Activated CD4-positive, alpha-beta T cell treated with anti-CD3 and anti-CD28 coated beads for 24 hours (primary cell): ENCODE measurements around the gene PTPRE.
A peak's percentile ranks its signal among the peaks of the same experiment; 100 is the strongest.

Source experiments
- DNase-seq, 2 donors: peaks; one replicate each; pipeline ENCODE4 v3.0.0-alpha.2; 2020; ENCODE audit warnings: low read depth in 2 of 2

Gene PTPRE

DNA sequence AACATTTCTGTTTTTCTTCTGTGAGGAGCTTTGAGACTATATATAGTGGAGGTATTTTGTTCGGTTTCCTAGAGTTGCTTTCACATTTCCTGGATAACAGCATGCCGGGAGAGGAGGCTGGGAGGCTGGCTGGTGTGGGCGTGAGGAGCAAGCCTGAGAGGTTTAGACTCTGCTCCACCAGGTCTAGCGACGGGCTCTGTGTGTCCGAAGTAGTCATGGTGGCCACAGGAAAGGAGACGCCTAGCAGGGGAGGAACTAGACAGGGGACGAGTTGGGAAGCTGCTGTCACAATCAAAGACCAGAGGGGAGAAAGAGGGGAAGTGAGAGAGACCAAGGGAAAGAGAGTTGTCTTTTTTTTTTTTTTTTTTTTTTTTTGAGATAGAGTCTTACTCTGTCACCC is 19.6 kb downstream of the PTPRE start:
- DNase-seq = no peak

DNA sequence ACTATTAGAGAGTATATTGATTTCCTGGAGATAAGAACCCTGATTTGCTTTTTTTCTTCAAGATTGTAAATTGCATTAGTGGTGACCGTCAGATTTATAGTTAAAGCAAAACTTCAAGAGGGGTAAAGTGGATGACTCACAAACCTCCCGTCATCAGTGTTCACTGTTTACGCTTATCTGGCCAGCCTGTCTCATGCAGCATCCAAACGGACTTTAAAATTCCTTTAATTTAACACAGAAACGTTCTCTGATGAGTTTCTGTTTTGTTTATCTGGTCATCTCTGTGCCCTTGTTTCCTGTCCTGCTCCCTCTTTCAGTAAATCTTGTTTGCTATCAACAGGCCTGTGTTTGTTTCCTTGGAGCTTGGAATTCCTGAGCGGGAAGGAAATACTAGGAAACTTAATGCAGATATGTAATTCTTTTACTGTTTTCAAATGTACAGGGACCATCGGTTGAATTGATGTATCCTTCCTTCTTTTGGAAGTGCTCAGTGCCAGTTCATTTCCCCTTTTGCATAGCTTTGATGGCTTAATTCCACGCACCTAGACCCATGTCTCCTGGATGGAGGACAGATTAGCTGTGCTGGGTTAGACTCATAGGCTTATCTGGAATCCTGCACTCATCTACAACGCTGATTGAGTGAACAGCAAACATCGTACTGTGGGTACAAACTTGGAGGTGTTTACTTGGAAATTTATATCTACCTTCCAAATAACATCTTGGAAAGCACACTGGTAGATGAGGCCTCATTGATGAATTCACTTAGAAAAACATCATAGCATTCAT is 21.3 kb downstream of the PTPRE start:
- no peak for DNase-seq

DNA sequence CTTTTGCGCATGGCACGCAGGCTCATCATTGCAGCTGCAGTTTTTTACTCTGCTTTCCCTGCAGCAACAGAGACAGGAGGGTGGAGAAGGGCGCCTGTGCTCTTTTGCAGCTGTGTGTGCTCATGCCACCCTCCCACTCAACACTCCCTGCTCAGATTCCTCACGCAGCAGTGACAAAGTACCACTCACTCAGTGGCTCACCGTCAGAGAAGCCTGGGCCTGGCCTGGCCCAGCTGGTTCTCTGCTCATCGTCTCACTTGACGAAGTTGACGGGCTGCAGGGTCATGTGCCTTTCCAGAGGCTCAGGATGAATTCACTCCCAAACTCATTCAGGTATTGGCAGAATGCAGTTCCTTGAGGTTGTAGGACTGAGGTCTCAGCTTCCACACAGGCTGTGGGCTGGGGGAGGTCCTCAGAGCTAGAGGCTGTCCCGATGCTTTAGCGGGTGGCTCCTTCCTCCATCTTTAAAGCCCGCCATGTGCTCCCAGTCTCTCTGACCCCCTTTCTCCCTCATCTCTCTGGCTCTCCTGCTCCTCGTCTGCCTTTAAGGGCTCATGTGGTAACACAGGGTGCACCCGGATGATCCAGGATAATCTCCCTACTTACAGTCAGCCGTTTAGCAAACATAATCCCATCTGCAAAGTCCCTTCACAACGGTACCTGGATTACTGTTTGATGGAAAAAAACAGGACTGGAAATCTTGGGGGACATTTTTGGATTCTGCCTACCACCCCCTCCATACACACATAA is 25.8 kb downstream of the PTPRE start:
- DNase-seq = no peak

DNA sequence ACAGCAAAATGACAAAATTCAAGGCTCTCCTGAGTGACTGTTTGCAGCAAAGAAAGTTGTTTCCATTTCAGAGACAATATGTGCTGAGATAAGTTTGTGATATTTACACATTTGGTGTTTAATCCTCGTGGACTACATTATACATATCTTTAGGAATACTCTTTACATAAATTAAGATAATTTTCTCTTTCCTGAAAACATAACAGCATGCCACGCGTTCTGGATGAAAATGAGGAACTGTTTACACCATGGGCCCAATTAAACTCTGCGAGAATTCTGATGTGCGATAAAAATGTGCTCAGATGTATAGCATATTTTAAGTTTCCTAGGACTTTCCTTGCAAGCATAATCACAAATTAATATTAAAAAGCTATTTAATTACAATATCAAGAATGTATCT is 26.4 kb downstream of the PTPRE start:
- DNase-seq = no peak

DNA sequence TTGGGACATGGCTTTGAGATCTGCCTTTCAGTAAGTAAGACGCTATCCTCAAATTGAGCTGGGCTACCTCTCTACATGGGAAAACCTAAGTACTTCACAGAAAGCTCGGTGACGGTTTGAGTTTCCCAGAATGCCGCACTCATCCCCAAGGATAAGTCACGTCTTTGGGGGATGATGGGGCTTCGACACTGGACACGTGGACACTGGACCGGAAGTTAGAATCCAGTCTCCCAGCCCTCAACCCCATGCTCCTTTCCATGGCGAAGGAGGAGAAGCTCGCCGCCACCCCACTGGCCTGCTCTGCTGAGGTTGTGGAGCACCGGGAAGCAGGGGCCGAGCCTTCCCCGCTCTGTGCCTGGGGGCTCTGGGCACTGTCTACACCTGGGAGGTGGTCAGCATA is 27.5 kb downstream of the PTPRE start:
- DNase-seq = no peak

DNA sequence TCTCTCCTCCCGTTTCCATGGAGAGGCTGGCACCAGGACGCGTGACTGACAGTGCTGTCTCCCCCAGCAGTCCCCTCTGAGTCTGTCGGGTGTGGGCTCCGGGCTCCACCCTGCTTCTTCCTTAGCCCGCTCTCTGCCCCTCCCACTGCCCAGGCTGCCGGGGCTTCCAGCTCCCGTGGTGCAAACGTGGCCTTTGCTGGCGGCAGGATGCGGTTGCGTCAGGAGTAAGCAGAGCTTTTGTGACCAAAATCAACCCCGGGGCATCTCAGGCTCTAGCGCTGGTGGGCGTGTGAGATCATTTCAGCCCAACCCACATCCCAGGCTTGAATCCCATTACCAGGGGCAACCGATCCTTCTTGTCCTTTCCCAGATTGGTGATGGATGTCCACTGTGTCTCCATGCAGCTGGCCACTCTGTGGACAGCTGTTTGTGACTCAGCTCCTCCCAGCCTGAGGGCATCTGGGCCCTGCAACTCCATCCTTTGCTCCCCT is 28.2 kb downstream of the PTPRE start:
- no peak for DNase-seq

DNA sequence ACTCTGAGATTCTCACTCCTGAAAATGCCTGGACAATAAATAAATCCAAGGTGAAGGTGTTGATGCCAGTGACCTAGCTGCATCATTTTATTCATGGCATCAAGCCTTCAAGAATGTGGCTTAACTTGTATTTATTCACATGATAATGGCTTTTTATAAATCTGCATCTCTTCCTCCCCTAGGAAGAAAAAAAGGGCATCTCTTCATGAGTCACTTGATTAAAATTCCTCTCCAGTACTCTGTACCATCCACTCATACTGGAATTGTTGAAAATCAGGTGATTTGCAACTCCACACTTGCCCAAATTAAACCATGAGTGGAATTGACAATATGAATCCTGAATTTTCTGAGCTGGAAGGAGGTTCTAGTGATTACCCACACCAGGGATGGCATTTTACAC is 30.2 kb downstream of the PTPRE start:
- no peak for DNase-seq

DNA sequence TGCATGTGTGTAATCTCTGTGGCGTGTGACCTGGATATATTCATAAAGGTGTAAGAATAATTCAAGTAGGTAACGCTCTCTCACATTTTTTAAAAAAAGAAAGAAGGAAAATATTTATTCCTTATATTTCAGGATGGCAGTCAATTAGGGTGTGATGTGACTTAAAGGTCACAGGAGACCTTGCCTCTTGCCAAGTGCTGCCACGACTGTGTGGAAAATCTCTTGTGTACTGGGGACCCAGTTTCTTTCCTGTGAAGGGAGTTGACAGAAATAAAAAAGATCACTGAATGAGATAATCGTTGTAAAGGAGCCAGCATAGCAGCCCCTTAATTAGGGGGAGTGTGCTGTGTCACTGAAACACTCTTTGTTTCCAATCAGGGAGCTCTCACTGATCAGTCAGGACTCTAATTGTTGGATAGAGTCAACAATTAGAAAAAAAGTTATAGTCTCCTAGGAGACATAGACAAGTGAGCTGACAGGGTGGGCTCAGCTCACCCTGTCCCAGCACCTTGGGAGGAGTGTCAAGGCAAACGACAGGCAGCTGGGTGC is 31.1 kb downstream of the PTPRE start:
- DNase-seq = no peak

DNA sequence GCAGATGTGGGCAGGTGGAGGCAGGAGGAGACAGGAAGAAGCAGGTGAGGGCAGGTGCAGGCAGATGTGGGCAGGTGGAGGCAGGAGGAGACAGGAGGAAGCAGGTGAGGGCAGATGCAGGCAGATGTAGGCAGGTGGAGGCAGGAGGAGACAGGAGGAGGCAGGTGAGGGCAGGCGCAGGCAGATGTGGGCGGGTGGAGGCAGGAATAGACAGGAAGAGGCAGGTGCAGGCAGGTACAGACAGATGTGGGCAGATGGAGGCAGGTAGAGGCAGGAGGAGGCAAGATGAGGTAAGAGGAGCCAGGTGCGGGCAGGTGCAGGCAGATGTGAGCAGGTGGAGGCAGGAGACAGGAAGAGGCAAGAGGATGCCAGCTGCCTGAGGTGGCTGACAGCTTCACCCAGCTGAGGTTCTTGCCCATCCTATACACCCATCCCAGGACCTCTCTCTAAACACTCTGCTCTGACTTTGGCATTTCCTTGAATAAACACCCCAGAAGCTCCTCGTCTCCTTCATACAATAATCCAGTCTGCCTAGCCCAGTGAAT is 33.0 kb downstream of the PTPRE start:
- no peak for DNase-seq

DNA sequence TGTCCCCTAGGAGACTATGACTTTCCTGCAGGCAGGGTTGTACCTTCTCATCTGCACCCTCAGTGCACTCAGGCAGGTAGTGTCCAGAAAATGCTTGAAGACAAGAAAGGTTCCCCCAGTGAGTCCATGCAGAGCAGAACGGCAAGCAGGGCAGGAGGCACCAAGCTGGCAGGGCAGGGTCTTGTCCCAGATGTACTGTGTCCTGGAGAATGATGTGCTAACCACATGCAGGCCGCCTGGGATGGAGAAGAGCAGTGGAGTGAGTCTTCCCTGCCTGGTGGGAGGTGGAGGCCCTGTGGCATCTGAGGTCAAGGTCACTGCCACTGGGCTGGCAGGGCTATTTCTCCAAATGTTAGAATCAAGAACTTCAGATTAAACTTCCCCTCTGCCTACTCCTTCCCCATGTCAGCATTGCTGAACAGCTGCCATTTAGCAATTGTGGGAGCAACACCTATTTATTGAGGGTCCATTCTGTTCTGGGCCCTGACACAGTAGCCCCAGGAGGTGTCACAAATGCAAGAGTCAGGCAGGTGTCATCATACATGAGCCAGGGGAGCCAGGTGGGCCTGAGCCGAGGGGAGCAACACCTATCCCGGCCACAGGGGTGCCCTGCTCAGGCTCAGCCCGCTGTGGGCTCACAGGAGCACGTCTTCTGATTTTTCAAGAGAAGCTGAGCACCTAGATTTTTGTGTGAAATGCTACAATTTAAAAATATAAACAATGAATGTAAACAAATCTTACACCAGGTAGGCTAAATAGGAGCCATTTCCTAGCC is 34.1 kb downstream of the PTPRE start:
- DNase-seq = no peak

DNA sequence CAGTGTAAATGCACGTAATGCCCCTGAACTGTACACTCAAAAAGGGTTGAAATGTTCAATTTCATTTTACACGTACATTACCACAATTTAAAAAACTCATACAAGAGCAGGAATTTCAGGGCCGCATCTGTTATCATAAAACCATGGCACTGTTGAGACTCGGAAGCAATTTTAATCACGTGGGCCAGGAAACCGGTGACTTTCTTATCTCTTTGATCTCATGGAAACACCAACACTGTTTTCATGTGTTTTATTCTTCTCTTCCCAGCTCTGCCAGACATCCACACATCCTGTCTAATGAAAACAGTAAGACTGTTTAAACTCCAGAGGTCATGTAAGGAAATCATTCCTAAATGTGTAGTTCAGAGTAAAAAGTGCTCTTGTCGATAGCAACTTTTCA is 35.9 kb downstream of the PTPRE start:
- DNase-seq = no peak

DNA sequence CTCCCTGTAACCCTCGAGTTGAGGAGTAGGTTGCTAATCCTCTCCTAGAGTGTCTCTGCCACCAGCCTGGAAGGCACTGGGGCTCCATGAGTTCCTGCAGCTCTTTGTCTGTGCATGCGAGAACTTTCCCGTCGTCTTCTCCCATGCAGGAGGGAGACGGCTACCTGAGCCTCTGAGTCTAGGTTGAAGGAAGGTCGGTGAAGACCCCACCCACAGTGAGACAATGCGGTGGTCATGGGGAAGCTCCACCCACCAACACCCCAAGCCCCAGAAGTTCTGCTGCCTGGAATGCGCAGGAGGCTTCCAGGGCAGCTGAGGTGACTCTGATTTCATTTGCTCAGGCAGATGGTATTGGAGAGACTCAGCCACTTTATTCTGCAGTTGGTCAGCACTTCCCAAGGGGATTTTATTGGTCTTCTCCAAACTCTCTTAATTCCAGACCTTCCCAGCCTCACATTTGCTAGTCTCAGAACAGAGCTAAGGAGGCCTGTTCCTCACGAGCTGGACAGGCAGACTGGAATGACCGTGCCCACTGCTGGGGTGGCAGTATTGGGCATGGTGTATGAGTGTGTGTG is 36.5 kb downstream of the PTPRE start:
- DNase-seq = no peak

DNA sequence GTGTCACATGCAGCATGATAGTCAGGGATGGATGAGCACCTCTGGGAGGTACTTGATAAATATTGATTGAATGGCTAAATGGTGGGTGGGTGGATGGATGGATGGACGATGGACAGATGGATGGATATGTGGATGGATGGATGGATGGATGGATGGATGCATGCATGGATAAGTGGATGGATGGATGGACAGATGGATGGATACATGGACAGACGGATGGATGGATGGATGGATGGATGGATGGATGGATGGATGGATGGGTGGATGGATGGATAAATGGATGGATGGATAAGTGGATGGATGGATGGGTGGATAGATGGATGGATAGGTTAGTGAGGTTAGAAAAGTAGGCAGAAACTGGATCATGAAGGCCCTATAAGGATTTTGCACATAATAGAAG is 37.4 kb downstream of the PTPRE start:
- DNase-seq = no peak

DNA sequence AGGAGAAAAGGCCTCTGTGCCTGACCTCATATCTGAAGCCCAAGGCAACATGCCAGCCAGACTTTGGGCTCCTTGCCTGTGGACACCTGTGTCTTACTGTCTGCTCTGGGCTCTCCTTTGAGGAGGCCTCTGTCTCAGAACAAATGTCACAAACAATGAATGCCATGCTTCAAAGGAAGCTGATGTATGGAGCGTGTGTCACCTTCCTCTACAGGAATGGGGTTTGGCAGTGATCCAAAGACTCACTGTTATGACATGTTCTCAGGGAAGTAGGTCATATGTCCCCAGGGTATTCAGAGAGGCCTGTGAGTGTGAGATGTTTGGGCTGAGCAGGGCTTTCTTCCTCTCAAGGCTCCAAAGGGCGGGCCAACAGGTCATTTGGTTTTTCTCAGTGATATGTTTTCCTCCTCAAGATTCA is 38.4 kb downstream of the PTPRE start:
- DNase-seq = peak in 1 of 2 donors; percentile 20

DNA sequence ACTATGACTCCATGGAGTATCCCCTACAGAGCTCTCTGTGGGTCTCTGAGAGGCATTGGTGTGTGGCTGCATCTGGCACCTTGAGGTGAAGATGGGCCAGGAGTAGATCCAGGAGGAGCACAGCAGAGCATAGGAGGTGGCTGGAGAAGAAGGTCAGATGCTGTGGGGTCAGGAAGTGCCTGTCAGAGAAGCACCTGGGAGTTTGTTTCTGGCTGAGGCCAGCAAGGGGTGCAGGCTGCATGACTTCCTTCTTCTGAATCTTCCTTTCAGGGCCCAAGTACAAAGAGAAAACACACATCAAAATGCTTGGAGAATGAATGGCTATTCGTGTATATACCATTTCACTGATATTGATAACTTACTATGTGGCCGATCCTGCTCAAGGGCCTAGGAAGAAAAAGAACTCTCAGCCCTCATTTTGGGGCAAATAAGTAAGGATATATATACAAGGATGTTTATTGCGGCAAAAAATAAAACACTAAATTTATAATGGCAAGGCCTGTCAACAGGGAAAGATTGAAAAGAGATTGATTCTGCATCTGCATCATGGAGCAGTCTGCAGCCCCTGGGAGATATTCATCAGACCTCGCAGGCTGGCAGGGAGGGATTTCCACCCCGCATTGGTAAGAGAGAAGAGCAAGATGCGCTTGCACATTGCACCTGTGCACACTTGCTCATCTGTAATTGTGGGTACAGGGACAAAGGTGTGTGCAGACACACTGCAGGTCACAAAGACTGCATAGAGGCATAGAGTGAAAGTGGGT is 39.2 kb downstream of the PTPRE start:
- DNase-seq = no peak

DNA sequence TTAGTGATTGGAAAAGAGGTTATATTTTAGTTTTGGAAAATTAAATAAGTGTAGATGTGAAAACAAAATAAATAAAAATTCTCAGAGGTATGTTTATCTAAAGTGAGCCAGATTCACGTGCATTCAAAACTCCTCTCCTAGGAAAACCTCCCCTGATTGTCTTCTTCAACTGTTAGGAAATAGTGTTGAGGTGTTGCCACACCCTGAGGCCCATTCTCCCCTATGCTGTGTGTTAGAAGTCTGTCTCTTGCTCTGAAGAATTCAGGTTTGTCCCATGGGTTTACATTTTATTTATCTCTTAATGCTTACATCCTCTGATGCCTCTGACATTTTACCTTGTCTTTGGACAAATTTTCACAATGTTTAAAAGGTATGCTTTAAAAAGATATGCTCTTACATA is 40.3 kb downstream of the PTPRE start:
- DNase-seq = no peak

DNA sequence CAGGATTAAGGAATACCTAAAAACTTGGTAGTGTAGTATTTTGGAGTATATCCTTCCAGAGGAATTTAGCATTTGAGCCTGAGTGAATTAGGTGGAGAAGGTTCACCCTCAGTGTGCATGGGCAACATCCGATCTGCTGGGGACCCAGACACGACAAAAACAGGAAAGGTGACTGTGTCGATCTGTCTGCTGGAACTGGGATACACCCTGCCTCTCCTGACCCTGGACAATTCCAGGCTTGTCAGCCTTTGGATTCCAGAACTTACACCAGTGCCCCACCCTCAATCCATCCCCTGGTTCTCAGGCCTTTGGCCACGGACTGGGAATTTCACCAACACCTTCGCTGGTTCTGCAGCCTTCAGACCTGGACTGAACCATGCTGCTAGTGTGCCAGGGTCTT is 41.9 kb downstream of the PTPRE start:
- no peak for DNase-seq

DNA sequence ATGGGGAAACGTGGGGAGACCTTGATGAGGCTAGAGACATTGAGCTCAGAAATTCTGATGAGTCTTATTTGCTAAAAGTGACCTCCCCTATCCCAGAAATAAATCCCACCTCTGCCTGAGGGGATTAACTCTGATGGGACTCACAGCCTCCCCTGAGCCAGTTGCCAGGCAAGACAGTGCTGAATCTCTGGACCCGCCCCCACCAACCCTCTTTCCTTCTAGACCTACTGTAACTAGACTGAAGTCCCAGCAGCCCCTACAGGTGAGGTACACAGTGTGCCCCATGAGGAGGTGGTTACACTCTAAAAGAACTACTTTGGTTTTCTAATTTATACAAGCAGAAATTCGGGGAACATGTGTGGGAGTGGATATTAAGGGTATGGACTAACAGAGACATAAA is 42.9 kb downstream of the PTPRE start:
- DNase-seq = no peak

DNA sequence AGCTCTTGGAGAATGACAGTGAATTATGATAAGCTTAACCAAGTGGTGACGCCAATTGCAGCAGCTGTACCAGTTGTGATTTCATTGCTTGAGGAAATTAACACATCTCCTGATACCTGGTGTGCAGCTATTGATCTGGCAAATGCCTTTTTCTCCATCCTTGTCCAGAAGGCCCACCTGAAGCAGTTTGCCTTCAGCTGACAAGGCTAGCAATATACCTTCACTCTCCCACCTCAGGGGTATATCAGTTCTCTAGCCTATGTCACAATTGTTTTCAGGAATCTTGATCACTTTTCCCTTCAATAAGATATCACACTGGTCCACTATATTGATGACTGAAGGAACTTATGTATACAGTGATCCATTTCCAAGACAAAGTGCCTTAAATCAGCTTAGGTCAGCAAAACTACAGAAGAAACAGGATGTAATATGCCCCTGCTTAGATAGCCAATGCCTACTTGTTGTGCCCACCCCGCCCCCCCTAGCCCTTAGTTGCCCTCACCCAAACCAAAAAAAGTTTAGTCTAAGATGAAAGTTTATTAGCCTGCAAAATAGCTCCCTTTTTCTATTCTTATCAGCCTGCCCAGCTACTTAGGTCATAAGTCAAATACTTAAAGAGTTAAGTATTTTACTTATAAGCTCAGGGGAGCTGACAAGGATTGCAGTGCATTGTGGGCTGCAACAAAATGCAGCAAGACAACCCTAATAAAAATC is 45.1 kb downstream of the PTPRE start:
- no peak for DNase-seq

DNA sequence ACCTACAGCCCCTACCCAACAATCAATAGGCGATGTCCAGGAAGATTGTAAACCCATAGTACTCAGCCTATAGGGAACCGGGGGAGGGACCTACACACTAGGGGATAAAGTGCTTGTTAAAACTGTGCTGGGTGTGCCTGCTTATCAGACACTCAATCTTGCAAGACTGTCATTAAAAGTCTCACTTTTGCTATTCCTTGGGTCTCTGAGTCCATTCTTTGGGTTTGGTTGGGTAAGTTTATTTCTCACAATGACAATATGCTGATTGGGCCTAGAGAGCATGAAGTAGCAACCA is 45.6 kb downstream of the PTPRE start:
- DNase-seq = no peak
